GM21723 (cell line): ENCODE data around the gene HJV.

Experiments used
- ATAC-seq: cut with Tn5 transposase; IDR thresholded peaks from one replicate; pipeline ENCODE4 v1.9.1; 2021; ENCODE audit warnings: mild to moderate bottlenecking, moderate library complexity; ENCODE audit not compliant: unreplicated experiment

The HJV gene

GRCh38 chr1:146022403-146023127, 1.0 kb upstream of the HJV start:
- ATAC-seq, result no peak

- no peak for ATAC-seq
Measured at GRCh38 chr1:146021050-146021445, 487 bp downstream of the HJV start.

GRCh38 chr1:146020058-146021049, 1.2 kb downstream of the HJV start:
- ATAC-seq, result no peak

- ATAC-seq, result no peak
Measured at GRCh38 chr1:146019231-146020057, 2.1 kb downstream of the HJV start.

GRCh38 chr1:146016891-146017290, 4.6 kb downstream of the HJV start:
- ATAC-seq, result no peak

- ATAC-seq, result no peak
Measured at GRCh38 chr1:146013559-146013922, 8.0 kb downstream of the HJV start.

GRCh38 chr1:146012703-146013558, 8.6 kb downstream of the HJV start:
- ATAC-seq, result no peak

- no peak for ATAC-seq
Measured at GRCh38 chr1:146010126-146010738, 11.3 kb downstream of the HJV start.

GRCh38 chr1:146007489-146008133, 13.9 kb downstream of the HJV start:
- ATAC-seq, result no peak

GRCh38 chr1:146001709-146002108, 19.8 kb downstream of the HJV start:
- no peak for ATAC-seq

GRCh38 chr1:145999321-146000024, 22.1 kb downstream of the HJV start:
- ATAC-seq, result no peak

GRCh38 chr1:145997718-145998023, 23.9 kb downstream of the HJV start:
- ATAC-seq, result no peak

GRCh38 chr1:145997016-145997717, 24.4 kb downstream of the HJV start:
- ATAC-seq, result peak; percentile 32

GRCh38 chr1:145996433-145997015, 25.0 kb downstream of the HJV start, which contains the start of gene TXNIP:
Gene TXNIP, minus strand, starts transcription at chr1:145996579. Its CDS starts 313 bp downstream, at chr1:145996266.
- ATAC-seq, result peak; percentile 87

GRCh38 chr1:145995964-145996432, 25.5 kb downstream of the HJV start:
- ATAC-seq, result no peak

GRCh38 chr1:145995148-145995881, 26.2 kb downstream of the HJV start:
- ATAC-seq, result no peak
